Measurements from ENCODE around the gene PRM2. TPM values are rescaled to one million over a fixed set of nuclear protein-coding genes. Genes with fewer than 3 reads are reported as not detected.

The PRM2 gene
- not detected for total RNA-seq
- total RNA-seq (2013) = not detected
- 0 reads per million in 29 experiments for total RNA-seq

- peaks cover 0 to 6% (median 2%) of the 10 kb centered on the region in 3 donors for H3K4me1 Mint-ChIP-seq
- DNase-seq (no peak), ATAC-seq (replicated peaks in 1 of 4) (no peak)
- peak within 1 kb of the TSS in 1 of 2 donors; percentile 61 for H3K27ac Mint-ChIP-seq
- H3K4me3 Mint-ChIP-seq = no peak within 1 kb of the TSS
- no peaks in the 10 kb centered on the region for H3K36me3 ChIP-seq (ENCODE audit: control insufficient read depth in 2 of 2, extremely low read depth in 1 of 2, insufficient read depth in 1 of 2, low read length in 1 of 2)
- no peak within 1 kb of the TSS for H3K4me3 ChIP-seq (ENCODE audit: control insufficient read depth in 1 of 2, extremely low read depth in 1 of 2, low read length in 1 of 2)
- H3K27me3 Mint-ChIP-seq = no peaks in the 10 kb centered on the region
- POLR2A ChIA-PET = no interaction called here
- 93% methylated on average over 20 of the region's 26 CpGs for WGBS (ENCODE audit: insufficient coverage)
- CTCF ChIA-PET = interaction anchor here in 1 of 2 donors (0.6 kb wide), 1 partner anchor 96 kb away, joined by 8 read pairs; no protein-coding TSS in a partner anchor
- H3K27me3 ChIP-seq (replicated peaks in 1 of 2; ENCODE audit: control insufficient read depth in 2 of 2, extremely low read depth in 1 of 2, insufficient read depth in 2 of 2, low read length in 1 of 2) = peaks cover 0 to 19% of the 10 kb centered on the region in 2 experiments
- H3K4me1 ChIP-seq (ENCODE audit: control insufficient read depth in 1 of 2, extremely low read depth in 1 of 2, insufficient read depth in 2 of 2, low read length in 2 of 2) = no peaks in the 10 kb centered on the region
- H3K27ac ChIP-seq (ENCODE audit: low read length) = no peak within 1 kb of the TSS
- H3K9me3 Mint-ChIP-seq = no peaks in the 10 kb centered on the region
- no peaks in the 10 kb centered on the region for H3K9me3 ChIP-seq
- no peaks in the 10 kb centered on the region for H3K36me3 Mint-ChIP-seq
These were observed at the start of gene PRM2 for GRCh38 chr16:11276143-11276895. TSS of gene PRM2 (minus strand) at chr16:11276480. CDS start at chr16:11276370, 110 bp downstream.

GRCh38 chr16:11325404-11326083 lies 49.3 kb upstream of the PRM2 start:
- Histone ChIP-seq H3K4me1 (ENCODE audit: control insufficient read depth in 1 of 2, extremely low read depth in 1 of 2, insufficient read depth in 2 of 2, low read length in 2 of 2) (peaks cover 8 to 31% of the 10 kb centered on the region in 2 experiments), H3K9me3 (no peaks in the 10 kb centered on the region), H3K4me3 (ENCODE audit: control insufficient read depth in 1 of 2, extremely low read depth in 1 of 2, low read length in 1 of 2) (no peak overlapping the region), H3K27ac (ENCODE audit: low read length) (no peak overlapping the region), H3K27me3 (replicated peaks in 1 of 2; ENCODE audit: control insufficient read depth in 2 of 2, extremely low read depth in 1 of 2, insufficient read depth in 2 of 2, low read length in 1 of 2) (peaks cover 0 to 15% of the 10 kb centered on the region in 2 experiments), H3K36me3 (ENCODE audit: control insufficient read depth in 2 of 2, extremely low read depth in 1 of 2, insufficient read depth in 1 of 2, low read length in 1 of 2) (no peaks in the 10 kb centered on the region)
- DNase-seq (no peak), ATAC-seq (replicated peaks in 1 of 4) (no peak)
- H3K36me3 Mint-ChIP-seq = no peaks in the 10 kb centered on the region
- H3K27ac Mint-ChIP-seq = peak overlapping the region in 1 of 2 donors; percentile 16
- CTCF ChIA-PET = interaction anchor here in 1 of 2 donors (0.6 kb wide), 1 partner anchor 22 kb away, joined by 3 read pairs; no protein-coding TSS in a partner anchor
- no peak overlapping the region for H3K4me3 Mint-ChIP-seq
- no peaks in the 10 kb centered on the region for H3K9me3 Mint-ChIP-seq
- no peaks in the 10 kb centered on the region for H3K27me3 Mint-ChIP-seq
- POLR2A ChIA-PET = no interaction called here
- 94% methylated on average over 9 of the region's 10 CpGs for WGBS (ENCODE audit: insufficient coverage)
- peaks cover 34 to 46% (median 45%) of the 10 kb centered on the region in 3 donors for H3K4me1 Mint-ChIP-seq

- ATAC-seq (replicated peaks in 1 of 4) (no peak), DNase-seq (no peak)
- no peaks in the 10 kb centered on the region for H3K36me3 Mint-ChIP-seq
- Histone ChIP-seq H3K27ac (ENCODE audit: low read length) (no peak overlapping the region), H3K4me3 (ENCODE audit: control insufficient read depth in 1 of 2, extremely low read depth in 1 of 2, low read length in 1 of 2) (no peak overlapping the region), H3K27me3 (replicated peaks in 1 of 2; ENCODE audit: control insufficient read depth in 2 of 2, extremely low read depth in 1 of 2, insufficient read depth in 2 of 2, low read length in 1 of 2) (peaks cover 0 to 15% of the 10 kb centered on the region in 2 experiments), H3K4me1 (ENCODE audit: control insufficient read depth in 1 of 2, extremely low read depth in 1 of 2, insufficient read depth in 2 of 2, low read length in 2 of 2) (peaks cover 4 to 24% of the 10 kb centered on the region in 2 experiments), H3K36me3 (ENCODE audit: control insufficient read depth in 2 of 2, extremely low read depth in 1 of 2, insufficient read depth in 1 of 2, low read length in 1 of 2) (no peaks in the 10 kb centered on the region), H3K9me3 (no peaks in the 10 kb centered on the region)
- no peaks in the 10 kb centered on the region for H3K9me3 Mint-ChIP-seq
- no peak overlapping the region for H3K4me3 Mint-ChIP-seq
- no peak overlapping the region for H3K27ac Mint-ChIP-seq
- no peaks in the 10 kb centered on the region for H3K27me3 Mint-ChIP-seq
- CTCF ChIA-PET = no interaction called here
- POLR2A ChIA-PET = no interaction called here
- WGBS (ENCODE audit: insufficient coverage) = 93% methylated on average over 7 of the region's 11 CpGs
- H3K4me1 Mint-ChIP-seq = peaks cover 28 to 37% (median 34%) of the 10 kb centered on the region in 3 donors
These were observed 47.5 kb upstream of the PRM2 start for GRCh38 chr16:11323551-11324336.

- peaks cover 0 to 13% of the 10 kb centered on the region in 2 experiments for H3K27me3 ChIP-seq (replicated peaks in 1 of 2; ENCODE audit: control insufficient read depth in 2 of 2, extremely low read depth in 1 of 2, insufficient read depth in 2 of 2, low read length in 1 of 2)
- no peak overlapping the region for H3K4me3 ChIP-seq (ENCODE audit: control insufficient read depth in 1 of 2, extremely low read depth in 1 of 2, low read length in 1 of 2)
- 89% methylated on average over 2 of the region's 3 CpGs for WGBS (ENCODE audit: insufficient coverage)
- H3K9me3 ChIP-seq = no peaks in the 10 kb centered on the region
- H3K36me3 Mint-ChIP-seq = no peaks in the 10 kb centered on the region
- DNase-seq (no peak), ATAC-seq (replicated peaks in 1 of 4) (no peak)
- peaks cover 19 to 28% (median 26%) of the 10 kb centered on the region in 3 donors for H3K4me1 Mint-ChIP-seq
- CTCF ChIA-PET = no interaction called here
- H3K4me1 ChIP-seq (ENCODE audit: control insufficient read depth in 1 of 2, extremely low read depth in 1 of 2, insufficient read depth in 2 of 2, low read length in 2 of 2) = peaks cover 0 to 15% of the 10 kb centered on the region in 2 experiments
- POLR2A ChIA-PET = no interaction called here
- no peak overlapping the region for H3K27ac ChIP-seq (ENCODE audit: low read length)
- no peaks in the 10 kb centered on the region for H3K36me3 ChIP-seq (ENCODE audit: control insufficient read depth in 2 of 2, extremely low read depth in 1 of 2, insufficient read depth in 1 of 2, low read length in 1 of 2)
- no peaks in the 10 kb centered on the region for H3K27me3 Mint-ChIP-seq
- H3K27ac Mint-ChIP-seq = no peak overlapping the region
- no peaks in the 10 kb centered on the region for H3K9me3 Mint-ChIP-seq
- H3K4me3 Mint-ChIP-seq = no peak overlapping the region
These were observed 46.5 kb upstream of the PRM2 start for GRCh38 chr16:11322823-11323222.

- Mint-ChIP-seq H3K27ac (no peak overlapping the region), H3K4me1 (peaks cover 7 to 17% (median 14%) of the 10 kb centered on the region in 3 donors), H3K27me3 (no peaks in the 10 kb centered on the region), H3K36me3 (no peaks in the 10 kb centered on the region), H3K9me3 (no peaks in the 10 kb centered on the region), H3K4me3 (no peak overlapping the region)
- DNase-seq (no peak), ATAC-seq (replicated peaks in 1 of 4) (no peak)
- Histone ChIP-seq H3K9me3 (no peaks in the 10 kb centered on the region), H3K36me3 (ENCODE audit: control insufficient read depth in 2 of 2, extremely low read depth in 1 of 2, insufficient read depth in 1 of 2, low read length in 1 of 2) (no peaks in the 10 kb centered on the region), H3K4me3 (ENCODE audit: control insufficient read depth in 1 of 2, extremely low read depth in 1 of 2, low read length in 1 of 2) (no peak overlapping the region), H3K27ac (ENCODE audit: low read length) (no peak overlapping the region), H3K27me3 (replicated peaks in 1 of 2; ENCODE audit: control insufficient read depth in 2 of 2, extremely low read depth in 1 of 2, insufficient read depth in 2 of 2, low read length in 1 of 2) (peaks cover 0 to 2% of the 10 kb centered on the region in 2 experiments), H3K4me1 (ENCODE audit: control insufficient read depth in 1 of 2, extremely low read depth in 1 of 2, insufficient read depth in 2 of 2, low read length in 2 of 2) (peaks cover 0 to 5% of the 10 kb centered on the region in 2 experiments)
- ChIA-PET CTCF (no interaction called here), POLR2A (no interaction called here)
- 90% methylated on average over 5 of the region's 5 CpGs for WGBS (ENCODE audit: insufficient coverage)
These were observed 45.4 kb upstream of the PRM2 start for GRCh38 chr16:11321662-11322061.

- ChIA-PET POLR2A (no interaction called here), CTCF (interaction anchor here in 1 of 2 donors (0.7 kb wide), 1 partner anchor 50 kb away, joined by 4 read pairs; no protein-coding TSS in a partner anchor)
- 85% methylated on average over 9 of the region's 10 CpGs for WGBS (ENCODE audit: insufficient coverage)
- no peak overlapping the region for H3K27ac ChIP-seq (ENCODE audit: low read length)
- Mint-ChIP-seq H3K36me3 (no peaks in the 10 kb centered on the region), H3K27me3 (no peaks in the 10 kb centered on the region), H3K27ac (no peak overlapping the region), H3K9me3 (no peaks in the 10 kb centered on the region), H3K4me3 (no peak overlapping the region), H3K4me1 (peaks cover 4 to 7% (median 6%) of the 10 kb centered on the region in 3 donors)
- no peaks in the 10 kb centered on the region for H3K36me3 ChIP-seq (ENCODE audit: control insufficient read depth in 2 of 2, extremely low read depth in 1 of 2, insufficient read depth in 1 of 2, low read length in 1 of 2)
- no peaks in the 10 kb centered on the region for H3K9me3 ChIP-seq
- DNase-seq = no peak
- ATAC-seq (replicated peaks in 1 of 4) = no peak
- H3K4me3 ChIP-seq (ENCODE audit: control insufficient read depth in 1 of 2, extremely low read depth in 1 of 2, low read length in 1 of 2) = no peak overlapping the region
- no peaks in the 10 kb centered on the region for H3K4me1 ChIP-seq (ENCODE audit: control insufficient read depth in 1 of 2, extremely low read depth in 1 of 2, insufficient read depth in 2 of 2, low read length in 2 of 2)
- H3K27me3 ChIP-seq (replicated peaks in 1 of 2; ENCODE audit: control insufficient read depth in 2 of 2, extremely low read depth in 1 of 2, insufficient read depth in 2 of 2, low read length in 1 of 2) = no peaks in the 10 kb centered on the region
These were observed 43.9 kb upstream of the PRM2 start for GRCh38 chr16:11320170-11320569.
